KG1 (cell line): Measurements from ENCODE around the gene KTI12.
"Not testable (repeated sequence)": the region's sequence is repeated elsewhere in the genome, so short reads cannot be mapped to it uniquely, and the experiment has no call there.

Source experiments
- DNase-seq: peaks from one replicate; lab custom pipeline; 2025; lab: John Stamatoyannopoulos, UW

The KTI12 gene

DNA sequence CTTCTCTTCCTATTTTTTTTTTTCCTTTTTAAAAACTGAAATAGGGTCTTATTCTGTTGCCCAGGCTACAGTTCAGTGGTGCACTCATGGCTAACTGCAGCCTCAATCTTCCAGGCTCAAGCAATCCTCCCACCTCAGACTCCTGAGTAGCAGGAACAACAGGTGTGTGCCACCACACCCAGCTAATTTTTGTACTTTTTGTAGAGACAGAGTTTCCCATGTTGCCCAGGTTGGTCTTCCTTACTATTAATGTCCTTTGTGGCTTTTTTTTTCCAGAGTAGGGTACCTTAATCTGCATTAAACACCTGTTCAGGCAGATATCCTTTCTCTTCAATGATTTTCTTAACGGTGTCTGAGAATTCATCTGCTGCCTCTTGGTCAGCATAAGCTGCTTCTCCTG, 4.3 kb upstream of the KTI12 start:
- no peak for DNase-seq

DNA sequence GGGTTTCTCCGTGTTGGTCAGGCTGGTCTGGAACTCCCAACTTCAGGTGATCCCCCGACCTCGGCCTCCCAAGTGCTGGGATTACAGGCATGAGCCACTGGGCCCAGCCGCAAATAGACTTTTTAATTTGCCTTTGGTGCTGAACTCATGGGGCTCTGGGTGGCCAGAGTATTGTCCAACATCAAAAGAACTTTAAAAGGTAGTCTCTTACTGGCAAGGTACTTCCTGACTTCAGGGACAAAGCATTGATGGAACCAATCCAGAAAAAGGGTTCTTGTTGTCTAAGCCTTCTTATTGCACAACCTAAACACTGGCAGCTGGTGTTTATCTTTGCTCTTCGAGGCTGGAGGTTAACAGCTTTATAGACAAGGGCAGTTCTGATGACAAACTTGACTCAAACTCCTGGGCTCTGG, 3.8 kb upstream of the KTI12 start:
- DNase-seq: no peak

DNA sequence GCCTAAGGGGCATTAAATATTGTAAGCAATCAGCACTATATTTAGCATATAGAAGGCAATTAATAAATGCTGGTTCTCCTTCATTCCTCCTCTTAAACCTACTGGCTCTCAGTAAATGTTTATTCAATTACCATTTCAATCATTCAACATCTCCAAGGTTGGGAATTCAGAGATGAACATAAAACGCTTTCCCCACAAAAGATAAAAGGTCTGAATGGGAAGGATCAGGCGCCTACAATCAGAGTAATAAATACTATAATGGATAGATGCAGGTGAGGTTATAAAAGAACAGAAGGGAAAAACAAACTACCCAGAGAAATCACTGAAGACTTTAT, 407 bp upstream of the KTI12 start:
- no peak for DNase-seq

- DNase-seq: no peak
Observed at GRCh38 chr1:52032785-52033131, 852 bp downstream of the KTI12 start.

- DNase-seq: no peak
Observed at GRCh38 chr1:52032124-52032784, 1.4 kb downstream of the KTI12 start.

DNA sequence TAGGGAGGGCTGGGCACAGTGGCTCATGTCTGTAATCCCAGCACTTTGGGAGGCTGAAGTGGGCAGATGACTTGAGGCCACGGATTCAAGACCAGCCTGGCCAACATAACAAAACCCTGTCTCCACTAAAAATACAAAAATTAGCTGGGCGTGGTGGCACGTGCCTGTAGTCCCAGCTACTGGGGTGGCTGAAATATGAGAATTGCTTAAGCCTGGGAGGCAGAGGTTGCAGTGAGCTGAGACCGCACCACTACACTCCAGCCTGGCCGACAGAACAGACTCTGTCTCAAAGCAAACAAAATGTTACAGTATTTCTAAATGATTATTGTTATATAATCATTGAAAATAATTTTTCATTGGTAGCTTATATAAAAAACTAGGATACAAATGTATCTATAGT, 4.8 kb downstream of the KTI12 start:
- not testable (repeated sequence) for DNase-seq

GRCh38 chr1:52028328-52028727, 5.3 kb downstream of the KTI12 start:
- no peak for DNase-seq

- DNase-seq: no peak
Observed at GRCh38 chr1:52026278-52026677, 7.3 kb downstream of the KTI12 start.

DNA sequence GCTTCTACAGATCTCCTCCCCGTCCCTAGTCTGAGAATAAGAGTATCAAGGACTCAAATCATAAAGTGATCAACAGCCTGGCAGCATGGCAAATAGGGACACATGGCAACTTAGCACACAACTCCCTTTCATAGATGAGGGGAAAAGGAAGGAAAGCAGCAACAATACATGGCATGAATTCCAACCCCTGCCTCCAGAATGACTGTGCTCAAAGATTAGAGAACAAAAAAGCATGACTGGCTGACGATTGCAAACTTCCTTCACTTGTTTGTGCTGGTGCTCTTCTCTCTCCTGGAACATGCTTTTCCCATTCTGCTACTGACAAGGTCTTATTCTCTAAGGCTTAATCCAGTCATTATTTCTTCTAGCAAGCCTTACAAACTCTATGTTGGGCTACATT, 11.5 kb downstream of the KTI12 start:
- no peak for DNase-seq

- no peak for DNase-seq
Observed at GRCh38 chr1:52008071-52008809, 25.4 kb downstream of the KTI12 start.

DNA sequence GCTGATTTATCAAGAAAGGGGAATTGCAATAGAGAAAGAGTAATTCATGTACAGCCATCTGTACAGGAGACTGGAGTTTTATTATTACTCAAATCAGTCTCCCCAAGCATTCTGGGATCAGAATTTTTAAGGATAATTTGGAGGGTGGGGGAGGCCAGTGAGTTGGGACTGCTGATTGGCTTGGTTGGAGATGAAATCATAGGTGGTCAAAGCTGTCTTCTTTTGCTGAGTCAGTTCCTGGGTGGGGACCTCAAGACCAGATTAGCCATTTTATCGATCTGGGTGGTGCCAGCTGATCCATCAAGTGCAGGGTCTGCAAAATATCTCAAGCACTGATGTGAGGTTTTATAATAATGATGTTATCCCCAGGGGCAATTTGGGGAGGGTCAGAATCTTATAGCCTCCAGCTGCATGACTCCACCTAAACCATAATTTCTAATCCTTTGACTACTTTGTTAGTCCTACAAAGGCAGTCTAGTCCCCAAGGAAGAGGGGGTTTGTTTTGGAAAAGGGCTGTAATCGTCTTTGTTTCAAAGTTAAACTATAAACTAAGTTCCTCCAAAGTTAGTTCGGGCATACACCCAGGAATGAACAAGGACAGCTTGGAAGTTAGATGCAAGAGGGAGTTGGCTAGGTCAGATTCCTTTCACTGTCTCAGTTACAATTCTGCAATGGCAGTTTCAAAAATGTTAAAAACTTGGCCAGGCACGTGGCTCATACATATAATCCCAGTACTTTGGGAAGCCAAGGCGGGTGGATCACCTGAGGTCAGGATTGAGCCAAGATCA, 26.2 kb downstream of the KTI12 start:
- no peak for DNase-seq

GRCh38 chr1:52006081-52006553, 27.5 kb downstream of the KTI12 start:
- not testable (repeated sequence) for DNase-seq

DNA sequence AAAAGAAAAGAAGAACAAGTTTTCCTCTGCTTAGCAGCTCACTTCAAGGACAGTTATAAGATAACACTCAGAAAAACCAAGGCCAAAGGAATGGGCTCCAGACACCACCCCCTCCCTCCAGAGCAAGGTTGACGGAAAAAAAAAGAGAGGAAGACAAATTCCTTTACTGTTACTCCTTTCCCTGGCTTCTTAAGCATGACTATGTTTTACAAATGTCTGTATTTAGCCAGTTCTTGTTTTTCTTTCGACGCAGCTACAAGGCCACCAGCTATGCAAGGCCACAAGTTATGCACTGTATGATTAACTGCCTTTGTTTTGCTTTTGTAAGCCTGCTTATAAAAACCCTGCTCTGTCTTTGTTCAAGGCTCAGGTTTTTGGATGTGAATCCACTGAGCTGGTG, 28.1 kb downstream of the KTI12 start:
- not testable (repeated sequence) for DNase-seq

GRCh38 chr1:52003877-52004276, 29.7 kb downstream of the KTI12 start:
- DNase-seq: no peak

GRCh38 chr1:52002038-52002917, 31.3 kb downstream of the KTI12 start:
- peak; percentile 89 for DNase-seq

- no peak for DNase-seq
Observed at GRCh38 chr1:51998701-51999100, 34.9 kb downstream of the KTI12 start.

DNA sequence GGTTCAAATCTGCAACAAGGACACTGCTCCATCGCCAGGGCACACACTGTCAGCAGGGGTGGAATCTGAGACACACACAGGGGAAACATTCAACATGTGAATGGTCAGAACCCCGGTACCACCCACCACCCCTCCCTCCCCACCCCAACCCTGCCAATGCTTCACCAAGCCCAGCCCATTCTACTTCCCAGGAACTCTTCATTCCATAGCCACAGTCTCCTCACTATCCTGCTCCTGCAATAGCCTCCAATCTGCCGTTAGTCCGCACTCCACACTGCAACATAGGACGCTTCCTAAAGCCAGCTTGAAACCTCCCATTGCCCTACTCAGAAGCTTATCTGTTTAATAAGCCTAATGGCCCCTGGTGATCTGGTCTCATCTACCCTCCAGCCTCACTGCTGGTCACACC, 35.6 kb downstream of the KTI12 start:
- DNase-seq: no peak

GRCh38 chr1:51990478-51990965, 43.1 kb downstream of the KTI12 start, which contains the start of gene RAB3B:
RAB3B (minus strand) TSS chr1:51990700; CDS start chr1:51977117, 13,583 bp downstream.
- DNase-seq: no peak

GRCh38 chr1:51989582-51990477, 43.8 kb downstream of the KTI12 start:
- no peak for DNase-seq

DNA sequence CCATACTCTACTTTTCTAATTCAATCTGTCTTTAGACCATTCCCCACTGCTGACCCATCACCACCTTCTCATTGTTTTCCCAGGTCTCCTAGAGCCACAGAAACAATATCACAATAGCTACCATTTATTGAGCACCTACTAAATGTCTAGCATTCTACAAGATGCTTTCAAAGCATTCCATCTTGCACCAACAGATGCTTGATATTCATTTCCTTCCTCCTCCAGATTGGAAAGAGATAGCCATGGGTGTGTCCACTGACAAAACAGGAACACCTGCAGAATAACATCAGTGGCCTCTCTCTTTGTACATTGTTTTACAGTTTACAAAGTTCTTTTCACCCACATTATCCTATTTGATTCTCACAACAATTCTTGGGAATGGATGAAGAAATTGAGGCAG, 45.4 kb downstream of the KTI12 start:
- no peak for DNase-seq

DNA sequence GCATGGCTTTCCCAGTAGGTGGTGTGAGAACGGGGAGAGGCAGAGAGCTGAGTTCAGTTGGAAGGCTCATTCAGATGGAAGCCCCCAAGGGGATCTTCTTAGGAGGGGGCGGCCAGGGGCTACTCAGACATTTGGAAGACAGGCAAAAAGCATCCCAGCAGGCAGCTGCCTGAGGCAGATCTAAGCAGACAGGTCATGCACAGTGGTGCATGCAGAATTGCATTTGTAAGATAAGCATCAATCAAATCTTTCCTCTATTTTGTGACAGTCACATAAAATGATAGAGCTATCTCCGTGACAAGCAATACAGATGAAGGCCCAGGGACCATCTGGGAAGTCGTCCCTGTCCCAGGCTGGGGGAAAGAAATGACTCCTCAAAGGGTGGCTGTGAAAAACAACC, 46.9 kb downstream of the KTI12 start:
- DNase-seq: no peak
